Psoas muscle (tissue), 8 donors: Measurements from ENCODE around the gene DCTN2. TPM values are rescaled to one million over a fixed set of nuclear protein-coding genes. Genes with fewer than 3 reads are reported as not detected.
"Not testable (repeated sequence)": the region's sequence is repeated elsewhere in the genome, so short reads cannot be mapped to it uniquely, and the experiment has no call there.

Experiments
- ATAC-seq, 4 donors: fragments of 200-7000 bp; cut with Tn5 transposase; one replicate each; pipeline ENCODE4 v1.9.1; 2020; ENCODE audit warnings: moderate library complexity in 3 of 4, mild to moderate bottlenecking in 2 of 4
- DNase-seq, 2 donors: peaks; one replicate each; pipeline ENCODE4 v3.0.0-alpha.2; 2020
- H3K27ac ChIP-seq: fragments of 200-600 bp; one replicate; pipeline ENCODE4 v1.8.0; 2022
- H3K27me3 ChIP-seq, 3 donors: fragments of 200-600 bp in 1 of 3; one replicate each; pipeline versions ENCODE4 v1.6.1 to v1.8.0; 2013 to 2022; ENCODE audit warnings: low read length in 2 of 3, mild to moderate bottlenecking in 2 of 3, moderate library complexity in 1 of 3; ENCODE audit not compliant: insufficient read depth in 3 of 3
- H3K36me3 ChIP-seq, 2 donors: fragments of 200-600 bp in 1 of 2; one replicate each; pipeline versions ENCODE4 v1.6.1 to v1.8.0; 2013 to 2022; ENCODE audit warnings: low read depth in 1 of 2, mild to moderate bottlenecking in 1 of 2, moderate library complexity in 1 of 2; ENCODE audit not compliant: insufficient read depth in 1 of 2
- H3K4me1 ChIP-seq: fragments of 200-600 bp; one replicate; pipeline ENCODE4 v1.8.0; 2022
- H3K4me3 ChIP-seq: fragments of 200-600 bp; one replicate; pipeline ENCODE4 v1.8.0; 2022; ENCODE audit warnings: mild to moderate bottlenecking
- H3K9me3 ChIP-seq: fragments of 200-600 bp; one replicate; pipeline ENCODE4 v1.8.0; 2022
- WGBS, 3 donors: extraction: QIAGEN DNeasy Blood & Tissue Kit; methylation state at CpG; one replicate each; pipeline versions ENCODE4 v1.1.6 to v1.1.7; 2013; 5-methylcytosine and 5-hydroxymethylcytosine counted together
- intact Hi-C, 2 donors: fragments of 100-400 bp; cut with DNase I; formaldehyde crosslinking; loops; one replicate each; pipeline versions ENCODE4 v1.11.0 to v1.14.2; 2022
- polyA plus RNA-seq, 3 donors: library from polyadenylated mRNA; stranded (reverse); fragments of 200-250 nt; gene quantifications; one replicate each; pipeline ENCODE4 v1.2.3, GENCODE V29; 2013
- total RNA-seq, 4 donors: library from RNA; stranded (reverse); fragmentation: NEBNext Ultra II Directional in 2 of 4; extraction: Animal tissue kit (Norgen Biotek cat#: 25700) in 2 of 4; gene quantifications; one replicate each; pipeline versions ENCODE4 v1.2.1 to v1.2.4, GENCODE V29; 2021 to 2023
- TF ChIP-seq, protein P1 (sequence below): fragments of 200-600 bp; IDR thresholded peaks from one replicate; pipeline ENCODE4 v1.8.0; 2022; ENCODE audit warnings: antibody characterized with exemption
- donor health status: healthy with polysubstance abuse.
- donor health status: DM: no; HTN: no; CAD: no; lungs with moderate emphysema.
- donor health status: Bipolar disorder and iron deficiency.
- donor health status: healthy.
- donor health status: DM: yes; HTN: yes; CAD: no.
- donor health status: DM: no; HTN: no; CAD: no.
- donor health status: DM: no; HTN: no; CAD: no.
- donor health status: DM: yes; HTN: yes; CAD: no.

DCTN2 gene
- total and polyA plus RNA-seq, 7 donors = 91.0 to 165 (median 108) TPM

DNA sequence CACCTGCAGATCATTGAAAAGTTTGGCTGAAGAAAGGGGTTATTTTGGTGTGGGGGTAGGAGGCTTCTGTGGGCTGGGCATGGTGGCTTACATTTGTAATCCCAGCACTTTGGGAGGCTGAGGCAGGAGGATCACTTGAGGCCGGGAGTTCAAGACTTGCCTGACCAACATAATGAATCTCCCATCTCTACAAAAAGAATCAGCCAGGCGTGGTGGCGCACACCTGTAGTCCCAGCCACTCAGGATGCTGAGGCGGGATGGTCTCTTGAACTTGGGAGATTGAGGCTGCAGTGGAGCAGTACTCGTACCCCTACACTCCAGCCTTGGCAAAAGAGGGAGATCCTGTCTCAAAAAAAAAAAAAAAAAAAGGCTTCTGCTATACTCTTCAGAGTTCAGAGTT lies 33.7 kb downstream of the DCTN2 start:
- Histone ChIP-seq H3K27me3 (no peaks in the 10 kb centered on the region), H3K4me1 (peaks cover 14% of the 10 kb centered on the region), H3K36me3 (peaks cover 18 to 95% of the 10 kb centered on the region in 2 donors), H3K27ac (no peak overlapping the region), H3K9me3 (no peaks in the 10 kb centered on the region), H3K4me3 (no peak overlapping the region)
- no peak for ATAC-seq
- intact Hi-C loops = no loop called here
- no peak for DNase-seq
- 94 to 96% (median 96%) methylated on average over 5 of the region's 5 CpGs for WGBS, 3 donors
- TF ChIP-seq, protein P1, sequence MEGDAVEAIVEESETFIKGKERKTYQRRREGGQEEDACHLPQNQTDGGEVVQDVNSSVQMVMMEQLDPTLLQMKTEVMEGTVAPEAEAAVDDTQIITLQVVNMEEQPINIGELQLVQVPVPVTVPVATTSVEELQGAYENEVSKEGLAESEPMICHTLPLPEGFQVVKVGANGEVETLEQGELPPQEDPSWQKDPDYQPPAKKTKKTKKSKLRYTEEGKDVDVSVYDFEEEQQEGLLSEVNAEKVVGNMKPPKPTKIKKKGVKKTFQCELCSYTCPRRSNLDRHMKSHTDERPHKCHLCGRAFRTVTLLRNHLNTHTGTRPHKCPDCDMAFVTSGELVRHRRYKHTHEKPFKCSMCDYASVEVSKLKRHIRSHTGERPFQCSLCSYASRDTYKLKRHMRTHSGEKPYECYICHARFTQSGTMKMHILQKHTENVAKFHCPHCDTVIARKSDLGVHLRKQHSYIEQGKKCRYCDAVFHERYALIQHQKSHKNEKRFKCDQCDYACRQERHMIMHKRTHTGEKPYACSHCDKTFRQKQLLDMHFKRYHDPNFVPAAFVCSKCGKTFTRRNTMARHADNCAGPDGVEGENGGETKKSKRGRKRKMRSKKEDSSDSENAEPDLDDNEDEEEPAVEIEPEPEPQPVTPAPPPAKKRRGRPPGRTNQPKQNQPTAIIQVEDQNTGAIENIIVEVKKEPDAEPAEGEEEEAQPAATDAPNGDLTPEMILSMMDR = no peak

DNA sequence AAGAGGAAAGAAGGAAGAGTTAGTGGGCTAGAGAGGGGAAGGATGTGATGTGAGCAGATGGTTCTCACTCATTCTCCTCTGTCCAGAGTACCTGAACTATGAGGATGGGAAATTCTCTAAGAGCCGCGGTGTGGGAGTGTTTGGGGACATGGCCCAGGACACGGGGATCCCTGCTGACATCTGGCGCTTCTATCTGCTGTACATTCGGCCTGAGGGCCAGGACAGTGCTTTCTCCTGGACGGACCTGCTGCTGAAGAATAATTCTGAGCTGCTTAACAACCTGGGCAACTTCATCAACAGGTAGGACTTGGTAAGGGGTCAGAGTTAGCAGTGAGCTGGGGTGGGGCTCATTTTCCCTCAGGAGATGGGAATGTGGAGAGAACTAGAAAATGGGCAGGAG lies 34.3 kb downstream of the DCTN2 start:
- no peaks in the 10 kb centered on the region for H3K9me3 ChIP-seq
- intact Hi-C loops = no loop called here
- no peak overlapping the region for H3K4me3 ChIP-seq
- TF ChIP-seq, protein P1 = no peak
- no peak for ATAC-seq
- peaks cover 8% of the 10 kb centered on the region for H3K4me1 ChIP-seq
- no peaks in the 10 kb centered on the region for H3K27me3 ChIP-seq
- WGBS, 3 donors = 86 to 96% (median 90%) methylated on average over 6 of the region's 6 CpGs
- H3K27ac ChIP-seq = no peak overlapping the region
- H3K36me3 ChIP-seq = peaks cover 18 to 91% of the 10 kb centered on the region in 2 donors
- no peak for DNase-seq

DNA sequence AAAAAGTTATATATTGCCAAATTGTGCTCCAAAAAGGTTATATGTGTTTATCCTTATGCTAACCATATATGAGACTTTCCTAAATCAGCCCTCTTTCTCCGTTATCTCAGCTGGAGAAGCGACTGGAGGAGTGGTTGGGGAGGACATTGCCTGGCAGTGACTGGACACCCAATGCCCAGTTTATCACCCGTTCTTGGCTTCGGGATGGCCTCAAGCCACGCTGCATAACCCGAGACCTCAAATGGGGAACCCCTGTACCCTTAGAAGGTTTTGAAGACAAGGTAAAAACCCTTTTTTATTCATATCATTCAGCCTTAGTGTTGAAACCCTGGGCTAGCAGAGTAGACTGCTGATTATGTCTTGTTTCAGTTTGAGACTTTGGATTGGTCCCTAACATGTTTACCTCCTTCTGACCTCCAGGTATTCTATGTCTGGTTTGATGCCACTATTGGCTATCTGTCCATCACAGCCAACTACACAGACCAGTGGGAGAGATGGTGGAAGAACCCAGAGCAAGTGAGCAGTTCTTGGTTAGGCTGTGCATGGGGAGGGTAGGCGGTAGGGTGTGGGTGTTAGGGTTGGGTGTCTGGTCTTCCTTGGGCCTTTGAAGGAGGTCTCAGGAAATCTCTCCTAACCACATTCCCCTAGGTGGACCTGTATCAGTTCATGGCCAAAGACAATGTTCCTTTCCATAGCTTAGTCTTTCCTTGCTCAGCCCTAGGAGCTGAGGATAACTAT lies 35.2 kb downstream of the DCTN2 start:
- TF ChIP-seq, protein P1 = no peak
- no peak for DNase-seq
- 96 to 99% (median 97%) methylated on average over 7 of the region's 7 CpGs for WGBS, 3 donors
- Histone ChIP-seq H3K36me3 (peaks cover 13 to 82% of the 10 kb centered on the region in 2 donors), H3K4me3 (no peak overlapping the region), H3K27me3 (no peaks in the 10 kb centered on the region), H3K9me3 (no peaks in the 10 kb centered on the region), H3K27ac (no peak overlapping the region), H3K4me1 (no peaks in the 10 kb centered on the region)
- intact Hi-C loops = no loop called here
- no peak for ATAC-seq

DNA sequence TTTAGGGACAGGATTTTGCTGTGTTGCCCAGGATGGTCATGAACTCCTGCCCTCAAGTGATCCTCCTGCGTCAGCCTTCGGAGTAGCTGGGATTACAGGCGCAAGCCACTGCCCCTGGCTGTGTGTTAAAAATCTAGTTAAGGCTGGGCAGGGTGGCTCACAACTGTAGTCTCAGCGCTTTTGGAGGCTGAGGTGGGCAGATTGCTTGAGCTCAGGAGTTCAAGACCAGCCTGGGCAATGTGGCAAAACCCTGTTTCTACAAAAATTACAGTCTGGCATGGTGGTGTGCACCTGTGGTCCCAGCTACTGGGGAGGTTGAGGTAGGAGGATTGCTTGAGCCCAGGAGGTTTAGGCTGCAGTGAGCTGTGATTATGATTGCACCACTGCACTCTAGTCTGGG lies 35.8 kb downstream of the DCTN2 start:
- no peak overlapping the region for H3K27ac ChIP-seq
- H3K4me3 ChIP-seq = no peak overlapping the region
- no peaks in the 10 kb centered on the region for H3K4me1 ChIP-seq
- no peaks in the 10 kb centered on the region for H3K9me3 ChIP-seq
- ATAC-seq = no peak
- WGBS, 3 donors = 97 to 98% (median 98%) methylated on average over 4 of the region's 4 CpGs
- no peaks in the 10 kb centered on the region for H3K27me3 ChIP-seq
- intact Hi-C loops = no loop called here
- peaks cover 17 to 81% of the 10 kb centered on the region in 2 donors for H3K36me3 ChIP-seq
- DNase-seq = no peak
- TF ChIP-seq, protein P1 = no peak

DNA sequence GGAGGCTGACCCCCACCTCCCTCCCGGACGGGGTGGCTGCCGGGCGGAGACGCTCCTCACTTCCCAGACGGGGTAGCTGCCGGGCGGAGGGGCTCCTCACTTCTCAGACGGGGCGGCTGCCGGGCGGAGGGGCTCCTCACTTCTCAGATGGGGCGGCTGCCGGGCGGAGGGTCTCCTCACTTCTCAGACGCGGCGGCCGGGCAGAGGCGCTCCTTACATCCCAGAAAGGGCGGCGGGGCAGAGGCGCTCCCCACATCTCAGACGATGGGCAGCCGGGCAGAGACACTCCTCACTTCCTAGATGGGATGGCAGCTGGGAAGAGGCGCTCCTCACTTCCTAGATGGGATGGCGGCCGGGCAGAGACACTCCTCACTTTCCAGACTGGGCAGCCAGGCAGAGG lies 39.2 kb downstream of the DCTN2 start:
- H3K27me3 ChIP-seq, ATAC-seq, DNase-seq, H3K9me3 ChIP-seq, H3K4me1 ChIP-seq, intact Hi-C loops, H3K27ac ChIP-seq, H3K4me3 ChIP-seq: not testable (repeated sequence)
- 95 to 100% (median 100%) methylated on average over 11 to 21 of the region's 28 CpGs for WGBS, 3 donors
- peaks cover 17 to 81% of the 10 kb centered on the region in 2 donors for H3K36me3 ChIP-seq

DNA sequence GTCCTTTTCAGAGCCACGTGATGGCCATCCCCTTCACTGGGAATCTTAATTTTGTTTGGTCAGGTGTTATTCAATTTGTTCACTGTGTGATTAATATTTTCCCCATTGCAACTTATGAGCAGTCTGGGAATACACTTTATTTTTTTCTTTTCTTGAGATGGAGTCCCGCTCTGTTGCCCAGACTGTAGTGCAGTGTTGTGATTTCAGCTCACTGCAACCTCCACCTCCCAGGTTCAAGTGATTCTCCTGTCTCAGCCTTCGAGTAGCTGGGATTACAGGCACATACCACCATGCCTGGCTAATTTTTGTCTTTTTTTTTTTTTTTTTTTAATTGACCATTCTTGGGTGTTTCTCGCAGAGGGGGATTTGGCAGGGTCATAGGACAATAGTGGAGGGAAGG lies 40.5 kb downstream of the DCTN2 start:
- H3K4me1 ChIP-seq = not testable (repeated sequence)
- peaks cover 20 to 81% of the 10 kb centered on the region in 2 donors for H3K36me3 ChIP-seq
- WGBS, 3 donors = 92 to 98% (median 94%) methylated on average over 4 of the region's 4 CpGs

DNA sequence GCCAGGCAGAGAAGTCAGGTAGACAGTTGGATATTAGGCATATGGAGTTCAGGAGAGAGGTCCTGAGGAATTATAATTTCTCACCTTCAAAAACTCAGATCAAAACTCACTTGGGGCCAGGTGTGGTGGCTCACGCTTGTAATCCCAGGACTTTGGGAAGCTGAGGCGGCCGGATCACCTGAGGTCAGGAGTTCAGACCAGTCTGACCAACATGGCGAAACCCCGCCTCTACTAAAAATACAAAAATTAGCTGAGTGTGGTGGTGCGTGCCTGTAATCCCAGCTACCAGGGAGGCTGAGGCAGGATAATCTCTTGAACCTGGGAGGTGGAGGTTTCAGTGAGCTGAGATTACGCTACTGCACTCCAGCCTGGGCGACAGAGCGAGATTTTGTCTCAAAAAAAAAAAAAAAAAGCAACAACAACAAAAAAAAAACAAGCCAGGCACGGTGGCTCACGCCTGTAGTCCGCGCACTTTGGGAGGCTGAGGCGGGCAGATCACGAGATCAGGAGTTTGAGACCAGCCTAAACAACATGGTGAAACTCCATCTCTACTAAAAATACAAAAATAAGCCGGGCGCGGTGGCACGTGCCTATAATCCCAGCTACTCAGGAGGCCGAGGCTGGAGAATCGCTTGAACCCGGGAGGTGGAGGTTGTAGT lies 44.6 kb downstream of the DCTN2 start:
- H3K4me1 ChIP-seq, H3K27ac ChIP-seq, DNase-seq, H3K4me3 ChIP-seq, intact Hi-C loops, H3K27me3 ChIP-seq, H3K9me3 ChIP-seq, ATAC-seq: not testable (repeated sequence)
- H3K36me3 ChIP-seq = peaks cover 27 to 90% of the 10 kb centered on the region in 2 donors
- WGBS, 3 donors = 97 to 98% (median 97%) methylated on average over 19 to 22 of the region's 22 CpGs

More for the DNA sequence above, 40.5 kb downstream of the DCTN2 start:
- H3K4me3 ChIP-seq, H3K9me3 ChIP-seq, DNase-seq, intact Hi-C loops, H3K27ac ChIP-seq, ATAC-seq, H3K27me3 ChIP-seq: not testable (repeated sequence)
